Mesendoderm (in vitro differentiated cells): ENCODE data around the gene FAM174C.
A peak's percentile ranks its signal among the peaks of the same experiment; 100 is the strongest.

Experiments used
- DNase-seq: peaks from one replicate; pipeline ENCODE4 v3.0.0; 2013
- H2AK5ac ChIP-seq: 2 replicates; pipeline ENCODE4 v1.6.1; 2013; ENCODE audit warnings: low read length, inconsistent platforms
- H2BK120ac ChIP-seq: 2 replicates; pipeline ENCODE4 v1.6.1; 2013; ENCODE audit warnings: low read depth, mild to moderate bottlenecking, low read length, moderate library complexity, mixed read lengths
- H2BK15ac ChIP-seq: replicated peaks from 2 replicates; pipeline ENCODE4 v1.6.1; 2013; ENCODE audit warnings: low read depth, mild to moderate bottlenecking, moderate library complexity
- H2BK5ac ChIP-seq: 2 replicates; pipeline ENCODE4 v1.6.1; 2013; ENCODE audit warnings: low read length, inconsistent platforms
- H3K18ac ChIP-seq: 2 replicates; pipeline ENCODE4 v1.6.1; 2013; ENCODE audit warnings: mild to moderate bottlenecking, low read length, mixed read lengths
- H3K23ac ChIP-seq: one replicate; pipeline ENCODE4 v1.6.1; 2013; ENCODE audit warnings: low read length
- H3K27ac ChIP-seq: 2 replicates; pipeline ENCODE4 v1.5.1; 2013; ENCODE audit warnings: low read depth, mild to moderate bottlenecking, inconsistent platforms, low read length, moderate library complexity
- H3K27me3 ChIP-seq: 2 replicates; pipeline ENCODE4 v1.6.1; 2013; ENCODE audit warnings: low read length, control low read depth, mild to moderate bottlenecking, inconsistent platforms; ENCODE audit not compliant: insufficient read depth, poor library complexity
- H3K36me3 ChIP-seq: 2 replicates; pipeline ENCODE4 v1.6.1; 2013; ENCODE audit warnings: low read length, inconsistent platforms; ENCODE audit not compliant: control insufficient read depth, insufficient read depth
- H3K4ac ChIP-seq: one replicate; pipeline ENCODE4 v1.6.1; 2013; ENCODE audit warnings: low read depth, mild to moderate bottlenecking, low read length, moderate library complexity
- H3K4me1 ChIP-seq: 2 replicates; pipeline ENCODE4 v1.6.1; 2013; ENCODE audit warnings: low read depth, low read length, inconsistent platforms; ENCODE audit not compliant: control insufficient read depth
- H3K4me2 ChIP-seq: 2 replicates; pipeline ENCODE4 v1.6.1; 2013; ENCODE audit warnings: low read length
- H3K4me3 ChIP-seq: 2 replicates; pipeline ENCODE4 v1.5.1; 2013; ENCODE audit warnings: mild to moderate bottlenecking, low read length
- H3K56ac ChIP-seq: one replicate; pipeline ENCODE4 v1.6.1; 2013; ENCODE audit warnings: low read length
- H3K79me1 ChIP-seq: 2 replicates; pipeline ENCODE4 v1.6.1; 2013; ENCODE audit warnings: low read length, inconsistent platforms
- H3K79me2 ChIP-seq: 2 replicates; pipeline ENCODE4 v1.6.1; 2013; ENCODE audit warnings: mild to moderate bottlenecking, low read length; ENCODE audit not compliant: control insufficient read depth, insufficient read depth
- H3K9ac ChIP-seq: 2 replicates; pipeline ENCODE4 v1.6.1; 2013; ENCODE audit warnings: low read length, inconsistent platforms
- H4K5ac ChIP-seq: one replicate; pipeline ENCODE4 v1.6.1; 2013; ENCODE audit warnings: low read length
- H4K8ac ChIP-seq: one replicate; pipeline ENCODE4 v1.6.1; 2013; ENCODE audit warnings: low read depth, mild to moderate bottlenecking, control low read depth, low read length, moderate library complexity
- WGBS: extraction: QIAGEN DNeasy Blood & Tissue Kit; methylation state at CpG from one replicate; pipeline ENCODE4 v1.1.7; 2013; ENCODE audit warnings: low lambda C conversion rate, missing lambda C conversion rate; ENCODE audit not compliant: insufficient coverage; ENCODE audit errors: extremely low coverage; 5-methylcytosine and 5-hydroxymethylcytosine counted together

FAM174C gene

DNA sequence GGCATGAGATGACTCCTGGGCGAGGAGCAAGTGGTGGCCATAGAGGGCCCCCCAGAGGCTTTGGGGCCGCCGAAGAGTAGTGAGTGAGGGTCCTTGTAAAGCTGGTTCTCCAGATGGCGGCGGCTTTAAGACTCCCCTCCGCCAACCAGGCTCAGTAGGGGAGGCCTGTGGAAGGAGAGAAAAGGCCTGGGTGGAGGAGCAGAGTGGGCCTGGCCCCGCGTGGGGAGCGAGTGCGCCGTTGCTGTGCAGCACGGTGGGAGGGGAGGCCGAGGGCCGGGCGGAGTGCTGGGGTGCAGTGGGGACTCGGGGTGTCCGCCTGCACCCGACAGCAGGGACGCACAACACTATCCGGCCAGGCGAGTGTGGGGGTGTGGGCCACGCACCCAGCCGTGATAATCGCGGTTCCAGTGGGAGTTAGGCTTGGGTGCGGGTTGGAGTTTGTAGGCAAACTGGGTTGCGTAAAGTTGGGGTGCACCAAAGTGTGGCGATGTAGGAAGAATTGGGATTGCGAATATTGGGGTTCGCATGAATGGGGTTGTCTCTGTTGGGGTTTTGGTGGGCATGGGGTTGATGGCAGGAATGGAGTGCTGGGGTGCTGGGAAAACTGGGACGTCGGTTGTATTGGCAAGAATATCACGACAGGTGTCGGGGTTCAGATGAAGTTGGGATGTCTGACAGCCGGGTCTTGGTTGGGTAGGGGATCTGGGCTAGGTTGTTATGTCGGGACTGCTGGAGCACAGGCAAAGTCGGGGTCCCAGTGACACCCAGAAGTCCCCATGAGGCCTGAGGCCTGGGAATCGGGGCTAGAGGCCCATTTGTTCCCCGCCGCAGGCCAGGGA, 6.9 kb upstream of the FAM174C start:
- Histone ChIP-seq H3K23ac (no peak overlapping the region), H3K9ac (peak overlapping the region; percentile 54), H2BK15ac (no peak overlapping the region), H3K79me1 (peaks cover 13% of the 10 kb centered on the region), H3K4ac (no peak overlapping the region), H3K27ac (no peak overlapping the region), H3K27me3 (no peaks in the 10 kb centered on the region), H3K36me3 (peaks cover 10% of the 10 kb centered on the region), H3K4me1 (peaks cover 7% of the 10 kb centered on the region), H2BK5ac (no peak overlapping the region), H4K8ac (no peak overlapping the region), H3K4me2 (peak overlapping the region; percentile 33), H3K18ac (no peak overlapping the region), H3K4me3 (no peak overlapping the region), H2BK120ac (no peak overlapping the region), H2AK5ac (no peak overlapping the region), H3K79me2 (peaks cover 34% of the 10 kb centered on the region), H3K56ac (peak overlapping the region; percentile 58), H4K5ac (no peak overlapping the region)
- DNase-seq = no peak
- 100% methylated on average over 3 of the region's 40 CpGs for WGBS

DNA sequence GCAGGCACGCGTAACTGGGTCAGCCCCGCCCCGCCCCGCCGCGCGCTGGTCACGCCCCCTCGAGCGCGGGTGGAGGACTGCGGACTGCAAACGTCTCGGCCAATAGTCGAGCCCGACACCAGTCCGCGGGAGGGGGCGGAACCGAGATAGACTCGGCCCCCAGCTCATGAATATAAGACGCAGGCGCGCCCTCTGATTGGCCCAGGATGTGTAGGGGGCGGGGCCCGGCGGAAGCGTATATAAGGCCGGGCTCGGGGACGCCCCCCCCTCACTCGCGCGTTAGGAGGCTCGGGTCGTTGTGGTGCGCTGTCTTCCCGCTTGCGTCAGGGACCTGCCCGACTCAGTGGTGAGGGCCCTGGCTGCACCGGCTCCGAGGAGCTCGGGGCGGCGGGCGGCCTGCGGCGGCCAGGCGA, 6.3 kb upstream of the FAM174C start, which contains the start of gene CIRBP:
Gene CIRBP (plus strand): TSS at position 268 of the 413 bp plus-strand sequence. CDS start 1,602 bp downstream, outside the sequence.
- no peak within 1 kb of the TSS for H2BK15ac ChIP-seq
- peak within 1 kb of the TSS; percentile 96 for H3K9ac ChIP-seq
- peak within 1 kb of the TSS; percentile 4 for H2BK120ac ChIP-seq
- H3K4me1 ChIP-seq = peaks cover 7% of the 10 kb centered on the region
- no peaks in the 10 kb centered on the region for H3K27me3 ChIP-seq
- DNase-seq = peak; percentile 99
- peak within 1 kb of the TSS; percentile 95 for H3K4ac ChIP-seq
- H4K8ac ChIP-seq = no peak within 1 kb of the TSS
- no CpG with 5 or more reads among the region's 50 CpGs for WGBS
- peak within 1 kb of the TSS; percentile 67 for H3K4me2 ChIP-seq
- H2BK5ac ChIP-seq = peak within 1 kb of the TSS; percentile 94
- H2AK5ac ChIP-seq = peak within 1 kb of the TSS; percentile 55
- H4K5ac ChIP-seq = no peak within 1 kb of the TSS
- peaks cover 13% of the 10 kb centered on the region for H3K79me1 ChIP-seq
- H3K79me2 ChIP-seq = peaks cover 36% of the 10 kb centered on the region
- H3K56ac ChIP-seq = peak within 1 kb of the TSS; percentile 98
- H3K36me3 ChIP-seq = peaks cover 10% of the 10 kb centered on the region
- H3K4me3 ChIP-seq = peak within 1 kb of the TSS; percentile 73
- H3K27ac ChIP-seq = peak within 1 kb of the TSS; percentile 97
- peak within 1 kb of the TSS; percentile 94 for H3K18ac ChIP-seq
- H3K23ac ChIP-seq = peak within 1 kb of the TSS; percentile 92

DNA sequence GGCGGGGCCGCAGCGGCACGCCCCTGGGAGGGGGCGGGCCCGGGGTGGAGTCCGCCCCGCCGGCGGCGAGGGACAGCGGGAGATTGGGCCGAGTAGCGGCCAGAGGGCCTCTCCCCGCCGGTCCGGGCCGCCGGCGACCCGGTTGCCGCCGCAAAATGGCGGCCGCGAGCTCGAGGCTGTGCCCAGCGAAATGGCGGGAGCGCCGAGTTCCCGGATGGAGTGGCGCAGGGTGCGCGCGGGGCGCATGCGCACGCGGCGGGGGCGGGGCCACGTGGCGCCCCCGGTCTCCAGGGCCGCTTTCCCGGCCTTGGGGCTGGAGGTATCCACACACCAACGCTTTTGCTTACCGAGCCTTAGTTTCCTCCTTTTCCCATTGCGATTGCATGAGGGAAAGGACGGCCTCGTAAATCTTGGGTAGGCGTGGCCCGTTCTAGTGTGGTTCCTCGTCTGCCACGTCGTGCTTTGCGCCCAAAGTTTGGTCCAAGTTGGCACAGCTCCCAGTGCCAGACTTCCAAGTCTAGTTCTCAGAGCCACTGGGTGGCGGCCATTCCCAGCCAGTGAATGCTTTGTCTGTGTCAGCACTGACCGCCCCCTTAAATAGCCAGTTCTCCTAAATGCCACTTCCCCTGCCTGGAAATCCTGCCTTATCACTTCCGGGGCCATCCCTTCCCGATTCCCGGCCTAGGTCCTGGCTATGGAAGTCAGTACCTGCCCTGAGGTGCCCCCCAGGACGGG, 5.7 kb upstream of the FAM174C start:
- DNase-seq = peak; percentile 90
- peak overlapping the region; percentile 97 for H3K27ac ChIP-seq
- no peak overlapping the region for H2BK15ac ChIP-seq
- H2BK120ac ChIP-seq = peak overlapping the region; percentile 4
- peak overlapping the region; percentile 55 for H2AK5ac ChIP-seq
- H3K23ac ChIP-seq = peak overlapping the region; percentile 92
- no CpG with 5 or more reads among the region's 64 CpGs for WGBS
- no peak overlapping the region for H4K8ac ChIP-seq
- peak overlapping the region; percentile 94 for H3K18ac ChIP-seq
- peaks cover 36% of the 10 kb centered on the region for H3K79me2 ChIP-seq
- H3K36me3 ChIP-seq = peaks cover 10% of the 10 kb centered on the region
- H3K9ac ChIP-seq = peak overlapping the region; percentile 96
- H3K4ac ChIP-seq = peak overlapping the region; percentile 95
- peaks cover 13% of the 10 kb centered on the region for H3K79me1 ChIP-seq
- H3K27me3 ChIP-seq = no peaks in the 10 kb centered on the region
- H3K4me2 ChIP-seq = peak overlapping the region; percentile 67
- H3K4me3 ChIP-seq = peak overlapping the region; percentile 73
- peaks cover 7% of the 10 kb centered on the region for H3K4me1 ChIP-seq
- peak overlapping the region; percentile 94 for H2BK5ac ChIP-seq
- H4K5ac ChIP-seq = no peak overlapping the region
- H3K56ac ChIP-seq = peak overlapping the region; percentile 98

DNA sequence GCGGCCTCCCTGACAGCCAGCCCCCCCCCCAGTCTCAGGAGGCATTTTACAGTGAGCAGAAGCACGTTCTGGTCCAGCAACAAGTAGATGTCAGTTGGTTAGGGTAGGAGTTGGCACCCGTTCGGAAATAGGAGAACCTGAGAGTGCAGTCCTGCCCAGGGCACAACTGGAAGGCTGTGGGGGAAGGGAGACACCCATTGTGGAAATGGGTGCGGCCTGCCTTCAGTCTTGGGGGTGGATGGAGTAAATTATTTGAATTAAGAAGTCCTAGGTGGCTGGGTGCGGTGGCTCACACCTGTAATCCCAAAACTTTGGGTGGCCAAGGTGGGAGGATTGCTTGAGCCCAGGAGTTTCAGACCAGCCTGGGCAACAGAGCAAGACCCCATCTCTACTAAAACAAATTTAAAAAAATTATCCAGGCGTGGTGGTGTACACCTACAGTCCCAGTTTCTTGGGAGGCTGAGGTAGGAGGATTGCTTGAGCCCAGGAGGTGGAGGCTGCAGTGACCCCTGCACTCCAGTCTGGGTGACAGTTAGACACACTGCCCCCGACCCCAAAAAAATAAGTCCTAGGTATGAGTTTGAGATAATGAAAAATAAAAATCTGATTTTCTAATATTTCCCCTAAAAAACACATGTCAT, 5.0 kb upstream of the FAM174C start:
- Histone ChIP-seq H3K4ac (no peak overlapping the region), H2BK5ac (peak overlapping the region; percentile 94), H2BK15ac (no peak overlapping the region), H3K4me2 (peak overlapping the region; percentile 67), H3K56ac (peak overlapping the region; percentile 98), H4K5ac (no peak overlapping the region), H3K9ac (peak overlapping the region; percentile 96), H3K27ac (peak overlapping the region; percentile 97), H4K8ac (no peak overlapping the region), H2AK5ac (peak overlapping the region; percentile 55), H3K79me1 (peaks cover 13% of the 10 kb centered on the region), H3K36me3 (peaks cover 10% of the 10 kb centered on the region), H2BK120ac (no peak overlapping the region), H3K23ac (peak overlapping the region; percentile 6), H3K27me3 (no peaks in the 10 kb centered on the region), H3K79me2 (peaks cover 36% of the 10 kb centered on the region), H3K4me1 (peaks cover 2% of the 10 kb centered on the region), H3K18ac (peak overlapping the region; percentile 6), H3K4me3 (peak overlapping the region; percentile 73)
- DNase-seq = no peak
- WGBS = no CpG with 5 or more reads among the region's 8 CpGs

- H3K79me2 ChIP-seq = peaks cover 36% of the 10 kb centered on the region
- H3K4me2 ChIP-seq = peak overlapping the region; percentile 4
- DNase-seq = no peak
- H3K79me1 ChIP-seq = peaks cover 13% of the 10 kb centered on the region
- no peak overlapping the region for H2BK15ac ChIP-seq
- H3K4ac ChIP-seq = no peak overlapping the region
- H4K8ac ChIP-seq = no peak overlapping the region
- H4K5ac ChIP-seq = no peak overlapping the region
- H3K4me3 ChIP-seq = no peak overlapping the region
- H3K9ac ChIP-seq = peak overlapping the region; percentile 96
- H3K27me3 ChIP-seq = no peaks in the 10 kb centered on the region
- no peak overlapping the region for H2BK5ac ChIP-seq
- H3K18ac ChIP-seq = no peak overlapping the region
- no peak overlapping the region for H2AK5ac ChIP-seq
- H3K23ac ChIP-seq = no peak overlapping the region
- peaks cover under 1% of the 10 kb centered on the region for H3K4me1 ChIP-seq
- WGBS = no CpG with 5 or more reads among the region's 26 CpGs
- peaks cover 10% of the 10 kb centered on the region for H3K36me3 ChIP-seq
- H3K27ac ChIP-seq = no peak overlapping the region
- H3K56ac ChIP-seq = peak overlapping the region; percentile 18
- no peak overlapping the region for H2BK120ac ChIP-seq
Measured at GRCh38 chr19:1270854-1271527, 4.3 kb upstream of the FAM174C start.
